Spleen (tissue), 7 donors: ENCODE measurements around the gene SLC17A8.

ENCODE experiments used
- CTCF ChIP-seq, 11 experiments: fragments of 200-600 bp in 7 of 11; fragments of 450-650 bp in 4 of 11; sonication (generic) in 4 of 11; IDR thresholded peaks in 8 of 11; conservative IDR thresholded peaks in 3 of 11; 1 replicate in 7 of 11; 2 replicates in 4 of 11; pipeline versions ENCODE4 v1.4.0 to v1.8.0; 2016 to 2021; ENCODE audit warnings: antibody characterized with exemption in 11 of 11, inconsistent platforms in 4 of 11, mild to moderate bottlenecking in 1 of 11
- POLR2A ChIP-seq, 3 donors: fragments of 450-650 bp; IDR thresholded peaks; one replicate each; pipeline ENCODE4 v1.5.1; 2017; ENCODE audit warnings: antibody characterized with exemption in 3 of 3, mild to moderate bottlenecking in 1 of 3
- donor health status: DM: no; HTN: no; CAD: no; lungs with moderate emphysema.
- donor health status: DM: no; HTN: no; CAD: no.
- donor health status: DM: no; HTN: no; CAD: no.

DNA sequence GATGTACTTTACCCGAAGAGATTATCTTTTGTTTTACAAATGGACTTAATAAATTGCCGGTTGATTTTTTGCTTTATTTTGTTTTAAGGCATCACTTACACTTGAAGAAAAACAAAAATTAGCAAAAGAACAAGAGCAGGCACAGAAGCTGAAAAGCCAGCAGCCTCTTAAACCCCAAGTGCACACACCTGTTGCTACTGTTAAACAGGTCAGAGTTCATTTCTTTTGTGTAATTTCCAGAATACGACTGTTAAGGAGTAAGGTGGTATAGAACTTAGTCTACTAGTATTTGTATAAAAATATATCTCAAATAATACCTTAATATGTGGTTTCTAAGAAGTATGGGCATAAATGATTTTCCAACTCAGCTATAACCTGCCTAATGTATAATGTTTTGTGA, 19.6 kb upstream of the SLC17A8 start:
- TF ChIP-seq POLR2A (IDR thresholded peaks at IDR 0.05) (no peak), CTCF (IDR thresholded peaks at IDR 0.05 in 8 of 11, conservative IDR thresholded peaks at IDR 0.05 in 3 of 11) (no peak)
